HFFc6 (cell line): ENCODE results near the gene PHAF1. TPM values are rescaled to one million over a fixed set of nuclear protein-coding genes. Genes with fewer than 3 reads are reported as not detected.

Experiments
- DNase-seq: peaks from one replicate; pipeline ENCODE4 v3.0.0-alpha.2; 2018
- H3K27ac Mint-ChIP-seq: 2 replicates; pipeline ENCODE4 v1.8.0; 2020; ENCODE audit warnings: mild to moderate bottlenecking, mixed read lengths
- H3K27me3 Mint-ChIP-seq: 2 replicates; pipeline ENCODE4 v1.8.0; 2021; ENCODE audit warnings: mild to moderate bottlenecking, moderate library complexity, mixed read lengths; ENCODE audit not compliant: insufficient read depth
- H3K36me3 Mint-ChIP-seq: 2 replicates; pipeline ENCODE4 v1.8.0; 2021; ENCODE audit warnings: low read depth, mixed read lengths
- H3K4me1 Mint-ChIP-seq: 2 replicates; pipeline ENCODE4 v1.8.0; 2020; ENCODE audit warnings: low read depth, mixed read lengths
- H3K4me3 Mint-ChIP-seq: 2 replicates; pipeline ENCODE4 v1.8.0; 2020; ENCODE audit warnings: mild to moderate bottlenecking, moderate library complexity, mixed read lengths
- H3K9me3 Mint-ChIP-seq: 2 replicates; pipeline ENCODE4 v1.8.0; 2020; ENCODE audit warnings: mild to moderate bottlenecking, mixed read lengths
- CTCF ChIP-seq: fragments of 200-600 bp; sonication (generic); IDR thresholded peaks from 2 replicates; pipeline ENCODE4 v1.5.0; 2021; ENCODE audit warnings: antibody characterized with exemption, mild to moderate bottlenecking
- total RNA-seq, 6 experiments: library from RNA; stranded (reverse); fragmentation: NEBNext Ultra II Directional; extraction: Animal tissue kit (Norgen Biotek cat#: 25700); gene quantifications; 2 replicates in 1 of 6; 3 replicates in 5 of 6; pipeline ENCODE4 v1.2.3, GENCODE V29; 2021

PHAF1 gene
- total RNA-seq, 6 experiments from 2014 or later: 10.0 to 13.8 (median 11.8) TPM

GRCh38 chr16:67177743-67178699 lies 68.3 kb downstream of the PHAF1 start:
- H3K4me3 Mint-ChIP-seq: no peak overlapping the region

GRCh38 chr16:67179421-67180080 lies 69.8 kb downstream of the PHAF1 start:
- H3K9me3 Mint-ChIP-seq: no peaks in the 10 kb centered on the region
- H3K4me1 Mint-ChIP-seq: no peaks in the 10 kb centered on the region; the same call in 1 of the 2 replicates
- H3K4me3 Mint-ChIP-seq: no peak overlapping the region
- peak; percentile 51 for TF ChIP-seq CTCF
- H3K27ac Mint-ChIP-seq: no peak overlapping the region
- no peaks in the 10 kb centered on the region; the same call in 1 of the 2 replicates for H3K27me3 Mint-ChIP-seq
- peaks cover 4% of the 10 kb centered on the region; the same call in 1 of the 2 replicates for H3K36me3 Mint-ChIP-seq
- DNase-seq: no peak

More at GRCh38 chr16:67177743-67178699, 68.3 kb downstream of the PHAF1 start:
- no peak for DNase-seq
- Mint-ChIP-seq H3K27ac (no peak overlapping the region), H3K4me1 (peaks cover 11% of the 10 kb centered on the region), H3K27me3 (no peaks in the 10 kb centered on the region; the same call in 1 of the 2 replicates), H3K36me3 (peaks cover 4% of the 10 kb centered on the region; the same call in 1 of the 2 replicates), H3K9me3 (no peaks in the 10 kb centered on the region)
- no peak for TF ChIP-seq CTCF

- Mint-ChIP-seq H3K9me3 (no peaks in the 10 kb centered on the region), H3K27ac (no peak overlapping the region), H3K27me3 (no peaks in the 10 kb centered on the region; the same call in 1 of the 2 replicates), H3K36me3 (peaks cover 4% of the 10 kb centered on the region; the same call in 1 of the 2 replicates), H3K4me3 (no peak overlapping the region), H3K4me1 (peaks cover 3% of the 10 kb centered on the region)
- no peak for TF ChIP-seq CTCF
- no peak for DNase-seq
Measured at GRCh38 chr16:67180166-67180565, 70.4 kb downstream of the PHAF1 start.

GRCh38 chr16:67181346-67181745 lies 71.6 kb downstream of the PHAF1 start:
- Mint-ChIP-seq H3K4me3 (no peak overlapping the region), H3K27ac (no peak overlapping the region), H3K27me3 (no peaks in the 10 kb centered on the region; the same call in 1 of the 2 replicates), H3K36me3 (peaks cover 4% of the 10 kb centered on the region; the same call in 1 of the 2 replicates), H3K9me3 (no peaks in the 10 kb centered on the region), H3K4me1 (peaks cover 15% of the 10 kb centered on the region)
- no peak for TF ChIP-seq CTCF
- DNase-seq: peak; percentile 82

GRCh38 chr16:67182288-67182687 lies 72.5 kb downstream of the PHAF1 start:
- H3K36me3 Mint-ChIP-seq: peaks cover 4% of the 10 kb centered on the region; the same call in 1 of the 2 replicates
- no peak for TF ChIP-seq CTCF
- no peak overlapping the region for H3K27ac Mint-ChIP-seq
- H3K27me3 Mint-ChIP-seq: peaks cover 3% of the 10 kb centered on the region
- H3K4me3 Mint-ChIP-seq: no peak overlapping the region
- no peaks in the 10 kb centered on the region for H3K9me3 Mint-ChIP-seq
- H3K4me1 Mint-ChIP-seq: peaks cover 21% of the 10 kb centered on the region
- no peak for DNase-seq
